Prostate gland (tissue), 2 donors: ENCODE measurements around the gene GABBR2. TPM values are rescaled to one million over a fixed set of nuclear protein-coding genes. Genes with fewer than 3 reads are reported as not detected.

ENCODE experiments used
- DNase-seq: peaks from one replicate; pipeline ENCODE4 v3.0.0-alpha.2; 2019; ENCODE audit warnings: low spot score
- H3K27ac ChIP-seq, 2 donors: fragments of 200-600 bp; sonication (generic); 2 replicates each; pipeline ENCODE4 v1.5.1; 2017 to 2019
- H3K27me3 ChIP-seq: fragments of 200-600 bp; sonication (generic); replicated peaks from 2 replicates; pipeline ENCODE4 v1.5.1; 2019; ENCODE audit not compliant: insufficient read depth
- H3K36me3 ChIP-seq, 2 donors: fragments of 200-600 bp; sonication (generic); 1 replicate in 1 of 2; 2 replicates in 1 of 2; pipeline versions ENCODE4 v1.5.1 to v1.8.1; 2017 to 2019
- H3K4me1 ChIP-seq: fragments of 200-600 bp; sonication (generic); replicated peaks from 2 replicates; pipeline ENCODE4 v1.5.1; 2019
- H3K4me3 ChIP-seq, 2 donors: fragments of 200-600 bp; sonication (generic); 2 replicates each; pipeline ENCODE4 v1.5.1; 2017 to 2019
- H3K9me3 ChIP-seq: fragments of 200-600 bp; sonication (generic); 2 replicates; pipeline ENCODE4 v1.5.1; 2017
- CTCF ChIP-seq, 4 experiments: fragments of 200-600 bp in 2 of 4; fragments of 450-650 bp in 2 of 4; sonication (generic) in 2 of 4; IDR thresholded peaks; 1 replicate in 3 of 4; 2 replicates in 1 of 4; pipeline ENCODE4 v1.5.1; 2016 to 2019; ENCODE audit warnings: antibody characterized with exemption in 4 of 4, mild to moderate bottlenecking in 2 of 4, moderate library complexity in 2 of 4
- POLR2A ChIP-seq: fragments of 450-650 bp; IDR thresholded peaks from one replicate; pipeline ENCODE4 v1.6.1; 2016; ENCODE audit warnings: antibody characterized with exemption, mild to moderate bottlenecking
- POLR2AphosphoS5 ChIP-seq: sonication (generic); formaldehyde crosslinking; IDR thresholded peaks from one replicate; pipeline ENCODE4 v1.6.1; 2017; ENCODE audit warnings: antibody characterized with exemption
- WGBS: methylation state at CpG from one replicate; pipeline ENCODE4 v1.1.5; 2018; 5-methylcytosine and 5-hydroxymethylcytosine counted together
- intact Hi-C: fragments of 100-400 bp; cut with DNase I; formaldehyde crosslinking; loops from one replicate; pipeline ENCODE4 v1.14.2; 2022
- total RNA-seq, 2 donors: library from RNA; depleted of rRNA; stranded (reverse); fragments of >200 nt; gene quantifications; one replicate each; pipeline ENCODE4 v1.1.0, GENCODE V29; 2016

Gene GABBR2
- total RNA-seq, 2 donors from 2014 or later, result 0.97 TPM; not detected in 1

GRCh38 chr9:98391406-98391805, 317.3 kb downstream of the GABBR2 start:
- no peak overlapping the region for H3K27ac ChIP-seq
- H3K4me3 ChIP-seq, result no peak overlapping the region
- H3K27me3 ChIP-seq, result no peaks in the 10 kb centered on the region
- no peaks in the 10 kb centered on the region for H3K36me3 ChIP-seq
- WGBS, result 84% methylated on average over 7 of the region's 7 CpGs
- DNase-seq, result no peak
- H3K4me1 ChIP-seq, result no peaks in the 10 kb centered on the region
- no peaks in the 10 kb centered on the region for H3K9me3 ChIP-seq
- intact Hi-C loops, result no loop called here
- no peak for TF ChIP-seq POLR2AphosphoS5
- no peak for TF ChIP-seq POLR2A
- no peak for TF ChIP-seq CTCF (IDR thresholded peaks at IDR 0.05)

GRCh38 chr9:98385751-98386150, 323.0 kb downstream of the GABBR2 start:
- H3K36me3 ChIP-seq, result no peaks in the 10 kb centered on the region
- H3K27ac ChIP-seq, result no peak overlapping the region
- no peak for TF ChIP-seq POLR2A
- no peak for TF ChIP-seq POLR2AphosphoS5
- no peak for TF ChIP-seq CTCF (IDR thresholded peaks at IDR 0.05)
- H3K9me3 ChIP-seq, result no peaks in the 10 kb centered on the region
- H3K4me3 ChIP-seq, result no peak overlapping the region
- intact Hi-C loops, result no loop called here
- H3K4me1 ChIP-seq, result no peaks in the 10 kb centered on the region
- no peak for DNase-seq
- H3K27me3 ChIP-seq, result no peaks in the 10 kb centered on the region
- 73% methylated on average over 3 of the region's 3 CpGs for WGBS

- no peaks in the 10 kb centered on the region for H3K4me1 ChIP-seq
- DNase-seq, result no peak
- WGBS, result 55% methylated on average over 4 of the region's 4 CpGs
- H3K36me3 ChIP-seq, result no peaks in the 10 kb centered on the region
- no peaks in the 10 kb centered on the region for H3K27me3 ChIP-seq
- H3K4me3 ChIP-seq, result no peak overlapping the region
- intact Hi-C loops, result no loop called here
- no peaks in the 10 kb centered on the region for H3K9me3 ChIP-seq
- H3K27ac ChIP-seq, result no peak overlapping the region
- TF ChIP-seq POLR2A (no peak), CTCF (IDR thresholded peaks at IDR 0.05) (no peak), POLR2AphosphoS5 (no peak)
Observed at GRCh38 chr9:98383758-98384157, 325.0 kb downstream of the GABBR2 start.

GRCh38 chr9:98381311-98382103, 327.2 kb downstream of the GABBR2 start:
- no peaks in the 10 kb centered on the region for H3K9me3 ChIP-seq
- H3K27ac ChIP-seq, result no peak overlapping the region
- TF ChIP-seq POLR2AphosphoS5 (no peak), POLR2A (no peak), CTCF (IDR thresholded peaks at IDR 0.05) (no peak)
- no peaks in the 10 kb centered on the region for H3K27me3 ChIP-seq
- no peak for DNase-seq
- no peaks in the 10 kb centered on the region for H3K4me1 ChIP-seq
- no peak overlapping the region for H3K4me3 ChIP-seq
- H3K36me3 ChIP-seq, result no peaks in the 10 kb centered on the region
- intact Hi-C loops, result no loop called here
- whole genome bisulfite sequencing, result 95% methylated on average over 12 of the region's 12 CpGs

- WGBS, result 36% methylated on average over 19 of the region's 19 CpGs
- Histone ChIP-seq H3K36me3 (no peaks in the 10 kb centered on the region), H3K27ac (no peak overlapping the region), H3K9me3 (no peaks in the 10 kb centered on the region), H3K4me1 (no peaks in the 10 kb centered on the region), H3K4me3 (no peak overlapping the region), H3K27me3 (no peaks in the 10 kb centered on the region)
- TF ChIP-seq CTCF (IDR thresholded peaks at IDR 0.05), result no peak
- TF ChIP-seq POLR2AphosphoS5, result no peak
- TF ChIP-seq POLR2A, result no peak
- DNase-seq, result no peak
- intact Hi-C loops, result no loop called here
Observed at GRCh38 chr9:98380065-98380681, 328.6 kb downstream of the GABBR2 start.
